ENCODE measurements around the gene PLB1.

- no peak for TF ChIP-seq EZH2 (IDR thresholded peaks at IDR 0.05; ENCODE audit: borderline replicate concordance)
- TF ChIP-seq CTCF (IDR thresholded peaks at IDR 0.05; ENCODE audit: poor library complexity): no peak
- TF ChIP-seq EZH2phosphoT487 (IDR thresholded peaks at IDR 0.05; ENCODE audit: low read depth, severe bottlenecking, unreplicated experiment): no peak
Observed at GRCh38 chr2:28624793-28625701, 129.2 kb downstream of the PLB1 start.
